Skin epidermis (tissue), 12 donors: ENCODE results near the gene WASL.

ENCODE experiments used
- H3K27ac ChIP-seq, 21 experiments: fragments of 200-600 bp; sonication (generic) in 11 of 21; one replicate each; pipeline ENCODE4 v1.5.0; 2020; ENCODE audit warnings: mild to moderate bottlenecking in 3 of 21, inconsistent platforms in 2 of 21, moderate library complexity in 2 of 21
- H3K4me3 ChIP-seq, 7 experiments: fragments of 200-600 bp; sonication (generic) in 2 of 7; one replicate each; pipeline ENCODE4 v1.5.0; 2020; ENCODE audit warnings: inconsistent platforms in 2 of 7, mild to moderate bottlenecking in 2 of 7, moderate library complexity in 1 of 7

The WASL gene

DNA sequence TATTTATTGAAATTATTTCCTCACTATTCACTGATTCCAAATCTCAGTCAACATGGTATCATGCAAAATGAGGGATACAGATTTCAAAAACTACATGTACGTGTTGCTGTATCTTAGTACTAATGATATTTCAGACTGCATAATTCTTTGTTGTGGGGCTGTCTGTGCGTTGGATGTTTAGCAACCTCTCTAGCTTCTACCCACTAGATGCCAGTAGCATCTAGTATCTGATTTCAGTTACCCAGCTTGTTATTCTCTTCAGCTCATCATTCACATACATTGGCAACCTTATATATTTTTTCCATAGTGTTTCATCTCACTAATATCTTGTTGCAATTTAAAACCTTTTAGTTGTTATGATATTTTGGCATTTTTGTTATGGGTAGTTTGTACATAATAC, 22.5 kb upstream of the WASL start:
- Histone ChIP-seq H3K27ac (no peak overlapping the region), H3K4me3 (no peak overlapping the region)

DNA sequence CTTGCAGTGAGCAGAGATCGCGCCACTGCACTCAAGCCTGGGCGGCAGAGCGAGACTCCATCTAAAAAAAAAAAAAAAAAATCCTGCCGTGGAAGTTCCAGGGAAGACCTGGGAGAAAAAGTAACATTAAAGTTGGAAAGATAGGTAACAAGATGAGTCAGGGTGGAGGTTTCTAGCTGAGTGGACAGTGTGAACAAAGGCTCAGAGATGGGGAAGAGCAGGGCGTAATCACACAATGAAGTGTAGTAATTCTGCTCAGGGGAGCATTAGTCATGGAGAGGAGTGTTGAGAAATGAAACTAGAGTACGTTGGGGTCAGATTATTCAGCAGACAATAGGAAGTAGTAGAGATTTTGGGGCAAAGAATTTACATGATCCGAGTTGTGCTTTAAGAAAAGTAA, 21.6 kb upstream of the WASL start:
- Histone ChIP-seq H3K27ac (peak overlapping the region in 1 of 21 experiments; percentile 27), H3K4me3 (no peak overlapping the region)

DNA sequence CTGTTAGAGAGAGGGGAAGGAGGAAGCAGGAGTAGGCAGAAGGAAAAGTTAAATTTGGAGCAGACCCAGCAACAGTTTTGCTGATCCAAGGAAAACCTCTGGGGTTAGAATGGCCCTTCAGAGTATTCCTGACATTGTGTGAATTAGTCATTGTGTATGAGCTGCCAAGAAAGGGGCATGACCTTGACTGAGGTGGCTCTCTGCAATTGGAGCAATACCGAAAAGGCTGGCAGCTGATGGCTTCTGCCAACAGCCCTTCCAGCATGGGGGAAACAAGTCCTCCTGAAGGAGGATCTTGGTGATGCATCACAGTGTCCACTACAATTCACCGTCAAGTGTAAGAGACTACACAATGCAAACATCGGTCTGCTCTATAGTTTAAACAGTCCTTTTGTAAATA, 20.6 kb upstream of the WASL start:
- H3K27ac ChIP-seq, result no peak overlapping the region

DNA sequence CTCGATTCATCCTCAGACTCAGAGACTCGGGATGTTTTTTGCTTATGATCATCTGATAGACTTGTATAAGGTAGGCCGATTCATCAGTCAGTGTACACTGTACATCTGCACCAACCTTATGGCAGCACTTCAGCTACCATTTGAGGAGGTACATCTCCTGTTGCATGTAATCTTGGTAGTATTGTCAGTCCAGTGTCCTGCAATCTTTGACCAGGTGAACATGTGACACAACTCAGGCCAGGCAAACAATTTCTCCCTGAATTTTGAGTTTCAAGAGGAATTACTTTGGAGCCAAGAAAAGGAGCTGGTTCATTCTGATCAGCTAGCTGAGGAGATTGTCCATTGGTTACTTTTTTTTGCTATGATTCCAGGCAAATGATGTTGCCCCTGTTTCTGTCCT, 19.7 kb upstream of the WASL start:
- Histone ChIP-seq H3K27ac (no peak overlapping the region), H3K4me3 (no peak overlapping the region)

More for the DNA sequence above, 20.6 kb upstream of the WASL start:
- no peak overlapping the region for H3K4me3 ChIP-seq

DNA sequence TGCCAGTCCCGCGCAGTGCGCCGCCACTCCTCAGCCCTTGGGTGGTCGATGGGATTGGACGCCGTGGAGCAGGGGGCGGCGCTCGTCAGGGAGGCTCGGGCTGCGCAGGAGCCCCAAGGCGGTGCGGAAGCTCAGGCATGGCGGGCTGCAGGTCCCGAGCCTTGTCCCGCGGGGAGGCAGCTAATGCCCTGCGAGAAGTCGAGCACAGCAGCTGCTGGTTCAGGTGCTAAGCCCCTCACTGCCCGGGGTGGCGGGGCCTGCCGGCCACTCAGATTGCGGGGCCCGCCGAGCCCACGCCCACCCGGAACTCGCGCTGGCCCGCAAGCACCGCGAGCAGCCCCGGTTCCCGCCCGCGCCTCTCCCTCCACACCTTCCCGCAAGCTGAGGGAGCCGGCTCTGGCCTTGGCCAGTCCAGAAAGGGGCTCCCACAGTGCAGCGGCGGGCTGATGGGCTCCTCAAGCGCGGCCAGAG, 14.4 kb upstream of the WASL start:
- no peak overlapping the region for H3K4me3 ChIP-seq

DNA sequence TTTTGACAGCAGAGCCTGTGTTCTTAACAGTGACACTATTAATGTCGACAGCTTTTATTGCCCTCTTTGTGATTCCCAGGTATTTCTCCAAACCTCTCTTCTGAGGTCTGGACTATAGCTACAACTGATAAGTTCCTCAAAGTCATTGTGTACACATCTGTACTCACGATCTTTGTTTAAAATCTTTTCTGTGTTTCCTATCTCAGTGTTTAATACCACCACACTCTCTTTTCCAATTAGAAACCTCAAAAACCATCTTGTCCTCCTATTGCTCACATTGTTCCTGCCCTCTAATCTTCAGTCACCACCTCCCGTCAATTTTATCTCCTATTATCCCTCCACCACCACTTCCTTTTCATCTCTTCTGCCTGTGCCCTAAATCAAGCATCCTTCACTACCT, 12.9 kb upstream of the WASL start:
- Histone ChIP-seq H3K4me3 (no peak overlapping the region), H3K27ac (no peak overlapping the region)

More for the DNA sequence above, 14.4 kb upstream of the WASL start:
- H3K27ac ChIP-seq, result no peak overlapping the region

DNA sequence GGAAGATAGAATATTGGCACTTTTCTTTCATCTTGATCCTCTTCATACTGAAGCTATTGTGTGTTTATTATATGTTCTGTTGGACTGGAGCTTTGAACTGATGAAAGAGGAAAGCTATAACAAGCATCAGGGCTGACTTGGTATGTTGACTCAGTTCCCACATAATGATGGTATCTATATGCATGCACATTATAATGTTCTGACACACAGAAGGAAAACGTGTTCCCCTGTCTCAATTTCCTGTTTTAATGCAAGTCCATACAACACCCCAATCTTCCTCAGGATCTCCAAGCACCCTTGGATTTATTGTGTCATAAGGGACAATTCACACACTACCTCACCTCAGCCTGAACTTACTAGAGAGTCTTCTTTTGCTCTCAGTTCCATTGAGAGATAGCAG, 8.3 kb upstream of the WASL start:
- Histone ChIP-seq H3K4me3 (no peak overlapping the region), H3K27ac (peak overlapping the region in 1 of 21 experiments; percentile 55)

DNA sequence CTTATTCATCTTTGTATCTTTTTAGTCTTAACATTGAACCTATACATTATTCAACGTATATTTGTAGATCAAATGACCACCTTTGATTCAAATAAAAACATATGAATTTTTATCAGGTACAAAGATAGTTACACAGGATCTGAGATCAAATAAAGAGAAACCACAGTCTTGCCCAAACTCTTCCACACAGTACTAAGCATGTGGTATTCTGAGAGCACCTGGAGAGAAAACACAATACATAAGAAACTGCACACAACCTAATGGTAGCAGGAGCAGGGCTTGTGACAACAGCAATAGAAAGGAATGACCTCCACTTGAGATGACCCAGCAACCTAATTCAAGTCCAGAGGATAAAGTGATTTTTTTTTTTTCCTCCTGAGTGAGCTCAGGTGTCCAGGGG, 6.5 kb upstream of the WASL start:
- Histone ChIP-seq H3K27ac (no peak overlapping the region), H3K4me3 (no peak overlapping the region)

DNA sequence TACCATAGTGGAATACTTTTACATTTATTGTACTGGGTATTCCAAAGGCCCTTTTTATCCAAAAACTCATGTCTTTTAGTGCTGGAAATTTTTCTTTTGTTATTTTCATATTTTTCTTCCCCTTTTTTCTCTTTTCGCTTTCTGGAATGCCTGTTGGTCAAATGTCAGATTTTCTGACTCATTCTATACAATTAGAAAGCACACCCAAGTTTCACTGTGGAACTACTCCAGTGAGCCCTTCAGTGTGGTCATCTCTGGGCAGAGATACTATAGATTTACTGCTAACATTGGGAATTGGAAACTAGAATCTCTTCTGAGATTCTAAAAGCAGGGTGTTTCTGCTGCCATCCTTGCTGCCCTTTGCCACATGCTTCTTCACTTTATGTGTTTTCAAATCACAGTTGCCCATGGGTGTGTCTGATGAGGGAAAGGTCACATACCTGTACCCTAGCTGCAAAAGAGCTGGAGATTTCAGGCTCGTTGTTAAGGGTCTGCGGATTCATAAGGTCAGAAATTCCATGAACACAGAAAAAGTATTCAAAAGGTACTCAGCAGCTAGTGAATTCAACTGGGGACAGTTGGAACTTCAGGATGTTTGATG, 5.6 kb upstream of the WASL start:
- Histone ChIP-seq H3K4me3 (no peak overlapping the region), H3K27ac (no peak overlapping the region)

DNA sequence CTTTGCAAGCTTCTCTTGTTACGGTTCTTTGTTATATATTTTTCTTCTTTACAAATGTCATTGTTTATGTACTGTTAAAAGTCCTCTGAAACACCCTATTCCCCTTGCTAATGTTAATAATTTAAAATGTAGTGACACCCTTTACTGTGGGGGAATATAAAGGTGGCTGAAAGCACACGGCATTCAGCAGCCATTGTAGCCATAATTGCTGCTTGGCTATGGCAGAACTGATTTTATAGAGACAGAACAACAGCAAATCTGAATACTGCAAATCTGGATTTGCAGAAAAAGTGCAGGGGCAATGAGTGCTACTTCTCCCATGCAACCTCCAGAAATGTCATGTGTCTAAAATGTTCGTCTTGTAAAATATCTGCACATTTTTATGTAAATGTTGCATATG, 3.7 kb upstream of the WASL start:
- H3K4me3 ChIP-seq, result no peak overlapping the region
- no peak overlapping the region for H3K27ac ChIP-seq

DNA sequence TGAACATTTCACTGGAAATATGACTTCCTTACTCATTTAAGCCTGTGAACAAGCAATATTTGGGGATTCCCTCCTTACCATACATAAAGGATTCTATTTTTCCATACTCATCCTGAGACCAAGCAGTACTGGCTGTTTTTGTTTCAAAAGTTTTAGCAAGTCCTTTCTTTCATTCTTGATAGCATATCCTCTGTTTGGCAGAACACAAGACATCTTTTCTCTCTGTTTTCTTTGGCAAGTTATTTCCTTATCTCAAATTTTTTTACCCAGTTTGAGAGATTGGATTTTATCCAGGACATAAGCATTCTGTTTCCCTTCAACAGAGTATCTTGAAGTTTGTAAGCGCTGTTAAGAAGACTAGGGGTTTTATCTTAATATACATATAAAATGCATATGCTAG, 3.0 kb upstream of the WASL start:
- Histone ChIP-seq H3K27ac (no peak overlapping the region), H3K4me3 (no peak overlapping the region)

DNA sequence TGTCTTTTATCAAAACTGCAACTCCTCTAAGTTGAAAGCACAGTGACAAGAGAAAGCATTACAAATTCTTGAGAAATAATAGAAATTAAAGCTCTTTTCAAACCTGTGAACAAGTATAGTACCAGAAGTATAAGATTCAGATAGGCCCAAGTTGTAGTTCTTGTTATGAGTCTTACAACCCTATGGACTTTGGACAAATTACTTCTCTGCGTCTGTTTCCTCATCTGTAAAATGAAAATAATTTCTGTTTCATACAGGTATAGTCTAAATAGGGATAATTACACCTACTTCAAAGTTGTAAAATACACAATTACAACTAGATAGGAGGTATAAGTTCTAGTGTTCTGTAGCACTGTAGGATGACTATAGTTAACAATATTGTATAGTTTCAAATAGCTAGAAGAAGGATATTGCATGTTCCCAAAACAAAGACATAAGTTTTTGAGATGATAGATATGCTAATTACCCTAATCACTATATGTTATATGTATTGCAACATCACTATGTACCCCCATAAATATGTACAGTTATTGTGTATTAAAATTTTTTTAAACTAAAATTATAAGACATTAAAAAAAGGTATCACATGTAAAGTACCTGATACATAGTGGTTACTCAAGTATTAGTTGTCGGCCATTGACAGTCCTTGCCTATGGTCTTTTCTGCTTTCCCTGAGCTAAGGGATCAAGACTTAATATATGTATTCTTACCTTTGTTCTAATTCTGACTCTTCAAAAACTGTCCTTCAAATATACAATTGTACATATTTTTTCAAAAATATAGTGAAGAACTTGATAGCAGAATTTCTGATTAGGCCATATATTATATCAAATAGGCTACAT, 1.8 kb upstream of the WASL start:
- Histone ChIP-seq H3K4me3 (peak overlapping the region in 1 of 7 experiments; percentile 66), H3K27ac (peak overlapping the region in 4 of 21 experiments; percentile 7 to 98 (median 90))

DNA sequence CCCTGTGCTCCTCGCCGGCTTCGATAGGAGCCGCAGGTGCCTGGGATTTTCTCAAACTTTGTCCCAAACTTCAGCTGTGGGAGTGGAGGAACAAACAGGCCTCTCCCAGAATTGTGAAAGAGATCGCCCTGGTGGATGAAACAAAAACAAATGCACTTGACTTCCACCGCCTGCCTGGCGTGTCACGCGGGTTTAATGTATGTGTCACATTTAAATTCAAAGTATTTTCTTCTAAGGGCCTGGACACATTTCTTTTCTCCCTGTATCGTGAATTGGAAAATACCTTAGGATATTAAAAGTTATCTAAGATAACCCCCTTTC, 694 bp upstream of the WASL start:
- Histone ChIP-seq H3K27ac (peak overlapping the region; percentile 63 to 99 (median 97)), H3K4me3 (peak overlapping the region; percentile 58 to 97 (median 83))

DNA sequence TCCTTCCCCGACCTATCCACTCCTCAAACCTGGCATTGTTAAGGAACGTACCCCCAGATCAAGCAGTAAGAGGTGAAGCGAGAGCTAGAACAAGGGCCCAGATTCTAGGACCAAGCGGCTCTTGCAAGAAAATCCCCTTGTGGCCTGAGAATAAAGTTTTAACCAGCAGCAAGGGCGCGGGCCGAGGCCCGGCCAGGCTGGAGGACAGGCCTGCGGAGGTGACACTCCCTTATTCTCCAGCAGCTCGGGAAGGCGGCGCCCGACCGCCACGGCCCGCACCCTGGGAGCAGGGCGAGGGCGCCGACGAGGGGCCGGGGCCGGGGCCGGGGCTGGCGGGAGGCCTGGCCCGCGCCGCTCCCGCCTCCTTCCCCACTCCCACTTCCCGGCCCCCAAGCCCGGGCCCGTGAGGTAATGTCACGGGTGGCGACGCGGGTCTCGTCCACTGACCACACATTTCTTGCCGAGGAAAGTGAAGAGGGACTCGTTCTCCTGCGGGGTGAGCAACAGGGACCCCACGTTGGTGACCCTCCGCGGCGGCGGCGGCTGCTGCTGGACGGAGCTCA, 551 bp downstream of the WASL start:
- peak overlapping the region; percentile 58 to 97 (median 83) for H3K4me3 ChIP-seq
- H3K27ac ChIP-seq, result peak overlapping the region; percentile 66 to 99 (median 97)

DNA sequence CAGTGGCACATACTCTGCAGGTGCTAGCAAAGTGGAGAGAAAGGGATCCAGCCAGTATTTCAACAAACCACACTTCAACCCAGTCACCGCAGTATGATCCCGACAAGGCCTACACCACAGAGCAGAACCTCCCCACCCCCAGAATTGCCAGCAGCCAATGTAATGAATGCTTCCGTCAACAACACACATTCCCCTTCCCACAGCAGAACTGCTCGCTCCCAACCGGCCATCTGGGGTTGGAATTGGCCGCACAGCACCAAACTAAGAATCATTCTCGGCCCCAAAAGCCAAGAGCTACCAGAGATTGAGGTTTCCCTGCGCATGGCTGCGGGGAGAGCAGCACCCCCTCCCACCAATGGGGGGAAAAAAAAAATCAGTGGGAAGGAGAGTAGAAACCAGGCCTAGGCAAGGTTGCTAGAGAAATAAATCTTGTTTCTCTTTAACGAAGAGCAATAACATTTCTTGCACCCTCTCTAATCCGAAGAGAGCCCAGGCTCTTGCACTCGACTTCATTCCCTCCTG, 1.1 kb downstream of the WASL start:
- Histone ChIP-seq H3K27ac (peak overlapping the region; percentile 66 to 99 (median 97)), H3K4me3 (peak overlapping the region; percentile 58 to 97 (median 83))

DNA sequence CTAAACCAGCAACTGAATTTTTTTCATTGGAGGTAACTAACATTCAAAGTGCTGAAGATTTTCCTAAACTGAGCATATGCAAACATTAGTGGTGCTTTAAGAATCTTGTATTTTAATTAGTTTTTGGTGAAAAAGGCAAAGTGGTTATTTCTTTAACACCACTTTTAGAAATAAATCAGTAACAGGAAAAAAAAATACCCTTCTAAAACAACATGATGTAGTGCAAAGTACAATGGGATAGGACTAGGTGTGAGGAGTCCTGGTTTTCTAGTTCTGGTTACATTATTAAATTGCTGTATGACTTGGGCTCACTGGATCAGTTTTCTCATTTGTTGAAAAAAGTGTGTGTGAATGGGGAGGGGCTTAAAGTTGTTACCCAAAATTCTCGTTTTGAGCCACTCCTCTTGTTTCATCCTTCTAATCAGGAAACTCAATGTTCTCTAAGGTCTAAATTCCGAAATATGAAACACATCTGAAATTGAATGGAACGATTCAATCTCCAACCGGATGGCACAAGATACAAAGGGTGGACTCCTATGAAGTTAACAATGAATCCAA, 1.8 kb downstream of the WASL start:
- peak overlapping the region in 13 of 21 experiments; percentile 83 to 99 (median 97) for H3K27ac ChIP-seq
- H3K4me3 ChIP-seq, result peak overlapping the region; percentile 58 to 97 (median 83)

DNA sequence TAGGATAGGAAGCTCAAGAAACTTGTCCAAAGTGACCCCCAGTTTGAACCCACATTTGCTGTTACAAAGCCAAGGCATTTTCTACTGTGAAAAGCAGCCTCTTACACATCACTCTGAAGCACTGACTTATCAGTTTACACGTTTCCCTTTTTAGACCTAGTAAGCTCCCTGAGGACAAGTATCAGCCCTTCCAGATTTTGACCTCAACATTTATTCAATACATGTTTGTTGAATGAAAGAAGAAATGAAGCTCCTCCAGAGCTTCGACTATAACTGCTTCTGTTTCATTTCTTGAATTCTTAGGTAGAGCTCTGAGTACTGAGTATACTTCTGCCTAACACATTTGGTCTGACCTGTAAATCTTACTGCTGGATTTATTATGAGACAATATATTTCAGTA, 2.7 kb downstream of the WASL start:
- peak overlapping the region in 1 of 21 experiments; percentile 99 for H3K27ac ChIP-seq

DNA sequence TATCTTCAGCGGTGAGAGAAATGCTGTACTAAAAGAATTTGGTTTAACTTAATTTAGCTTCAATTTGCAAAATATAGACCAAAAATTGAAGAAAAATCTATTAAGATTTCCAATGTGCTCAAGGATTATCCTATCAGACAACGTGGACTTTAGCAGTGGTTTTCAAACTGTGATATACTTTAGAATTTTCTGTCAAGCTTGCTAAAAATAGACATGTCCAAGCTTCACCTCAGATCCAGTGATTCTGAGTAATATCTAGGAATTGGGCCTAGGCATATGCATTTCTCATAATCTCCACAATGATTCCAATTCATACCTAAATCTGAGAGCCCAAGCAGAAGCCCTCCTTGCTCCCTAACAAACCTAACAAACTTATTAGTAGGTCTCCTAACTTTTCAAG, 3.4 kb downstream of the WASL start:
- H3K27ac ChIP-seq, result no peak overlapping the region
- H3K4me3 ChIP-seq, result no peak overlapping the region

More for the DNA sequence above, 2.7 kb downstream of the WASL start:
- no peak overlapping the region for H3K4me3 ChIP-seq

DNA sequence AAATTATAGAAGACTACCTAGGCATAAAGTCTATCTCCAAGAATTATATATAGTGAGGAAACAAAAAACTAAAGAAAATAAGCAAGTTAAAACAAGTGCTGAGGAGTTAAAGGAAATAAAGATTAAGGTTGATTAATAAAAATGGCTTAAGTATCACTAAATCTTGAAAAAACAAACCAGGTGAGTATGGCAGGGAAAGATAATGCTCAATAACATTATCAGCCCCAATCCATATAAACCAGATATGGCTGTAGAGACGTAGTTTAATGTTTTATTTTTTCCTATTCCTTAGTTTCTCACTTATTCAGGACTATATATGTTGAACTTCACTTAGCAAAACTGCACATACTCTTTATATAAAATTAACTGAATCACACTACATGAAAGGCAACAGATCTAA, 4.4 kb downstream of the WASL start:
- H3K27ac ChIP-seq, result no peak overlapping the region
- no peak overlapping the region for H3K4me3 ChIP-seq

DNA sequence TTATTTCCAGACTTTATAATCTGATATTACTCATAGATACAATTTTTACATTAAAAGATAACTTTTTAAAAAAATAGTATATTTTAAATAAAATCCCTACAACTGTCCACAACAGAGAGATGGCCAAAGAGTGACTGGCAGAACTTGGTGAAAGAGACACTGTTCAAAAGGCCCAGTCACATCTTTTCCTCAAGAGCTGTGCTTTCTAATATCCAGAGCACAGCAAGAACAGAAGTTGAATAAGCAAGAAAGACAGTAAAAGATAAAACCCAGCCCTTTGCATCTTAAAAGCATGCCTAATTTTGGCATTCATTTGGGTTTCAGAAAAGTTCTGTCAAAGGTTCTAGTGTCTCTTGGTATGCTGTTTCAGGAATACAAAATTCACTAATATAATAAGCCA, 6.9 kb downstream of the WASL start:
- Histone ChIP-seq H3K4me3 (no peak overlapping the region), H3K27ac (no peak overlapping the region)
